Activated CD4-positive, alpha-beta T cell treated with anti-CD3 and anti-CD28 coated beads for 36 hours (primary cell): ENCODE results near the gene PALD1. TPM values are rescaled to one million over a fixed set of nuclear protein-coding genes. Genes with fewer than 3 reads are reported as not detected.

Source experiments
- ATAC-seq: fragments of 200-7000 bp; cut with Tn5 transposase; one replicate; pipeline ENCODE4 v1.10.0; 2021; ENCODE audit warnings: mild to moderate bottlenecking, moderate library complexity
- CTCF ChIA-PET: fragments of 350-600 bp; sonication (Branson Sonifier 250); formaldehyde crosslinking; loops from one replicate; lab custom pipeline; 2021; ENCODE audit warnings: antibody characterized with exemption; lab: Charles Lee
- POLR2A ChIA-PET: fragments of 350-600 bp; sonication (Branson Sonifier 250); formaldehyde crosslinking; loops from one replicate; lab custom pipeline; 2021; ENCODE audit warnings: antibody characterized with exemption, inconsistent platforms; lab: Charles Lee
- DNase-seq: peaks from one replicate; pipeline ENCODE4 v3.0.0-alpha.2; 2020
- H3K27ac Mint-ChIP-seq: one replicate; pipeline ENCODE4 v1.8.0; 2021; ENCODE audit warnings: mixed read lengths
- H3K27me3 Mint-ChIP-seq: one replicate; pipeline ENCODE4 v1.8.0; 2021; ENCODE audit warnings: mixed read lengths
- H3K36me3 Mint-ChIP-seq: one replicate; pipeline ENCODE4 v1.8.0; 2021; ENCODE audit warnings: low read depth, mixed read lengths
- H3K4me1 Mint-ChIP-seq: one replicate; pipeline ENCODE4 v1.8.0; 2021; ENCODE audit warnings: mixed read lengths
- H3K4me3 Mint-ChIP-seq: one replicate; pipeline ENCODE4 v1.8.0; 2021; ENCODE audit warnings: mild to moderate bottlenecking, moderate library complexity, mixed read lengths
- H3K9me3 Mint-ChIP-seq: one replicate; pipeline ENCODE4 v1.8.0; 2021; ENCODE audit warnings: low read depth, mixed read lengths
- intact Hi-C, 2 experiments: fragments of 100-400 bp; cut with DNase I in 1 of 2; cut with micrococcal nuclease in 1 of 2; formaldehyde crosslinking; loops; one replicate each; pipeline versions ENCODE4 v1.14.2 to v1.15.1; 2022 to 2024; cut with DNase I, micrococcal nuclease
- total RNA-seq, 2 experiments: library from RNA; stranded (reverse); gene quantifications; one replicate each; pipeline ENCODE4 v1.2.3, GENCODE V29; 2021

PALD1 gene
- total RNA-seq, 2 experiments from 2014 or later: 5.4 to 6.7 TPM

DNA sequence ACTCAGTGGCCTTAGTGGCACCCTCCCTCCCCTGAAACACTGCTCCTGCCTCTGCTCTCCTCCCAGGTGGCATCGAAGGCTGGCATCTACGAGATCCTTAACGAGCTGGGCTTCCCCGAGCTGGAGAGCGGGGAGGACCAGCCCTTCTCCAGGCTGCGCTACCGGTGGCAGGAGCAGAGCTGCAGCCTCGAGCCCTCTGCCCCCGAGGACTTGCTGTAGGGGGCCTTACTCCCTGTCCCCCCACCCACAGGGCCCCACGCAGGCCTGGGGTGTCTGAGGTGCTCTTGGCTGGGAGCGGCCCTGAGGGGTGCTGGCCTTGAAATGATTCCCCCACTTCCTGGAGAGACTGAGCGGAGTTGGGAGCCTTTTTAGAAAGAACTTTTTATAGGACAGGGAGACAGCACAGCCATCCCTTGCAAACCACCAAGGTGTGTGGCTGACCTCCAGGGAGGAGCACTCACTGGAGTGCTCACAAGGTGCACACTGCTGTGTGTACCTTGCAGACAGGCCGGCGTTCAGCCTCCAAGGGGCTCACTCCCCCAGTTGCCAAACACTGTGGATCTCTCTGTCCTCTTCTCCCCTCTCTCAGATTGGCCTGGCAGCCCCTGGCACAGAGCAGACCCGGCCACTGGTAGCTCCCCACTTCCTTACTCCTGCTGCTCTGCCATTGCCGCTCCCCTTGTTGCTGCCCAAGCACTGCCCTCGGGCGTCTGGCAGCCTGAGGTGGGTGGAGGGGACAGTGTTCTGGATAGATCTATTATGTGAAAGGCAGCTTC is 88.1 kb downstream of the PALD1 start:
- ChIA-PET POLR2A (interaction anchor here (0.6 kb wide), 1 partner anchor 1207 kb away, joined by 3 read pairs; the partner anchor contains the start of gene VSIR), CTCF (interaction anchor here (0.7 kb wide), 1 partner anchor 37 kb away, joined by 3 read pairs; no protein-coding TSS in a partner anchor)
- DNase-seq (no peak), ATAC-seq (no peak)
- H3K36me3 Mint-ChIP-seq: no peaks in the 10 kb centered on the region
- no peaks in the 10 kb centered on the region for H3K4me1 Mint-ChIP-seq
- H3K9me3 Mint-ChIP-seq: no peaks in the 10 kb centered on the region
- no peak overlapping the region for H3K4me3 Mint-ChIP-seq
- intact Hi-C loops: no loop called here
- H3K27me3 Mint-ChIP-seq: no peaks in the 10 kb centered on the region
- no peak overlapping the region for H3K27ac Mint-ChIP-seq

DNA sequence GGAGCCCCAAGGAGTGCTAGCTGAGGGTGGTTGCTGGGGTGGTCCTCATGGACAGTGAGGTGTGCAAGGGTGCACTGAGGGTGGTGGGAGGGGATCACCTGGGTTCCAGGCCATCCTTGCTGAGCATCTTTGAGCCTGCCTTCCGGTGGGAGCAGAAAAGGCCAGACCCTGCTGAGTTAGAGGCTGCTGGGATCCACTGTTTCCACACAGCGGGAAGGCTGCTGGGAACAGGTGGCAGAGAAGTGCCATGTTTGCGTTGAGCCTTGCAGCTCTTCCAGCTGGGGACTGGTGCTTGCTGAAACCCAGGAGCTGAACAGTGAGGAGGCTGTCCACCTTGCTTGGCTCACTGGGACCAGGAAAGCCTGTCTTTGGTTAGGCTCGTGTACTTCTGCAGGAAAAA is 89.0 kb downstream of the PALD1 start:
- no peak for ATAC-seq
- Mint-ChIP-seq H3K27me3 (no peaks in the 10 kb centered on the region), H3K9me3 (no peaks in the 10 kb centered on the region), H3K4me1 (no peaks in the 10 kb centered on the region), H3K27ac (no peak overlapping the region), H3K4me3 (no peak overlapping the region), H3K36me3 (no peaks in the 10 kb centered on the region)
- no peak for DNase-seq
- POLR2A ChIA-PET: interaction anchor here (0.6 kb wide), 1 partner anchor 1206 kb away, joined by 3 read pairs; the partner anchor contains the start of gene VSIR
- intact Hi-C loops: no loop called here
- CTCF ChIA-PET: no interaction called here

DNA sequence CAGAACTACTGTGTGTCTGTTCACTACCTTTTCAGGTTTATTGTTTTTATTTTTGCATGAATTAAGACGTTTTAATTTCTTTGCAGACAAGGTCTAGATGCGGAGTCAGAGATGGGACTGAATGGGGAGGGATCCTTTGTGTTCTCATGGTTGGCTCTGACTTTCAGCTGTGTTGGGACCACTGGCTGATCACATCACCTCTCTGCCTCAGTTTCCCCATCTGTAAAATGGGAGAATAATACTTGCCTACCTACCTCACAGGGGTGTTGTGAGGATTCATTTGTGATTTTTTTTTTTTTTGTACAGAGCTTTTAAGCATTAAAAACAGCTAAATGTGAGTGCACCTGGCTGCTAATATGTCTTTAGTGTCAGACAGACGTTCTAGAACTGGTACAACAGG is 89.5 kb downstream of the PALD1 start:
- no peaks in the 10 kb centered on the region for H3K27me3 Mint-ChIP-seq
- ChIA-PET CTCF (no interaction called here), POLR2A (no interaction called here)
- H3K27ac Mint-ChIP-seq: no peak overlapping the region
- DNase-seq: no peak
- no peaks in the 10 kb centered on the region for H3K36me3 Mint-ChIP-seq
- H3K4me1 Mint-ChIP-seq: no peaks in the 10 kb centered on the region
- ATAC-seq: no peak
- no peak overlapping the region for H3K4me3 Mint-ChIP-seq
- no peaks in the 10 kb centered on the region for H3K9me3 Mint-ChIP-seq
- intact Hi-C loops: no loop called here

DNA sequence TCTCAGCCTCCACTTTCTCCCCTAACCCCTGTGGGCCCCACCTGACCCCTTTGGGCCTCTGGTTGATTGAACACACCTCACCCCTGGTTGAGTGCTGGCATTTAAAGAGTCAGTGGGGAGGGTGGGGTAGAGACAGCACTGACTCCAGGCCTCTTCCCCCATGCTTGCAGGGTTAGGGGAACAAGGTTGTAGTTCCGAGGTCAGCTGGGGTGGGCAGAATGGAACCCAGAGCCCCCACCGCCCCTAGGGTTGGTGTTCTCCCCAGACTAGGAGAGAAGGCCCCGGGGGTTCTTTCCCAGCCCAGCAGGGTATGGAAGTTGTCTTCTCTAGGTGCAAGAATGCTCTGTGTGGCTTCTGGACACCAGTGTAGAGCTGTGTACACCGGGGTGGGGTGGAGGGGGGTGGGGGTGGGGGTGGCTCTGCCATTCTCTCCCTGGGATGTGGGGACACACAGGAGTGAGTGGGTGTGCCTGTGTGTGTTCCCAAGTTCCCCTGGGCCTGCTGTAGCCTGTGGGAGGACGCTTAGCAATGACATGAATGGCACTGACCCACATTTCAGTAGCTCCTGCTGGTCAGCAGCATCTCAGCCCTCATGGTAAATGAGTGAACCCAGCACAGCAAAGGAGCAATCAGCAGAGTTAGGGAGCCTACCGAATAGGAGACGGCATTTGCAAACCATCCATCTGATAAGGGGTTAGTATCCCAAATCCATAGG is 90.4 kb downstream of the PALD1 start:
- intact Hi-C loops: no loop called here
- Mint-ChIP-seq H3K27ac (no peak overlapping the region), H3K4me3 (no peak overlapping the region), H3K9me3 (no peaks in the 10 kb centered on the region), H3K27me3 (no peaks in the 10 kb centered on the region), H3K36me3 (no peaks in the 10 kb centered on the region), H3K4me1 (no peaks in the 10 kb centered on the region)
- no peak for ATAC-seq
- ChIA-PET POLR2A (no interaction called here), CTCF (no interaction called here)
- DNase-seq: no peak

DNA sequence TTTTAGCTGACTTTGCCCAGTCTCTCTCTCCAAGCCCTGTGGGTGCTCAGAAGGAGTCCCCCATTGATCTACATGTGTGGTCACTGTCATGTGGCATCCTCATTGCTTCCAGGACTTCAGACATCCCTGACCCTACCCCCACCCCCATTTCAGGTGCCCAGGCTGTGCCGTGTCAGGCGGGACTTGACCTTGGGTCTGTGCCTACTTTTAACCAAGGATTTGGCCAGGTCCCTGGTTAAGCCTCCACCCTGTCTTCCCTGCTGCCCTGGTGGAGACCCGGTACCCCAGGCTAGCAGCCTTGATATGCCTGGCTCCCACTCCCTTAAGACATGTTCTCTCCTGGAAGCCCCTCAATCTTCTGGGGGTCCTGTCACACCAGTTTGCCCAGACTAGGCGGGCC is 92.7 kb downstream of the PALD1 start:
- intact Hi-C loops: loop anchor here in 1 of 2 experiments (10.0 kb wide), 1 partner anchor 1994 kb away; no protein-coding TSS in a partner anchor
- Mint-ChIP-seq H3K4me1 (peaks cover 7% of the 10 kb centered on the region), H3K4me3 (no peak overlapping the region), H3K9me3 (no peaks in the 10 kb centered on the region), H3K27me3 (no peaks in the 10 kb centered on the region), H3K36me3 (no peaks in the 10 kb centered on the region), H3K27ac (no peak overlapping the region)
- CTCF ChIA-PET: no interaction called here
- ATAC-seq: no peak
- POLR2A ChIA-PET: no interaction called here
- DNase-seq: no peak

DNA sequence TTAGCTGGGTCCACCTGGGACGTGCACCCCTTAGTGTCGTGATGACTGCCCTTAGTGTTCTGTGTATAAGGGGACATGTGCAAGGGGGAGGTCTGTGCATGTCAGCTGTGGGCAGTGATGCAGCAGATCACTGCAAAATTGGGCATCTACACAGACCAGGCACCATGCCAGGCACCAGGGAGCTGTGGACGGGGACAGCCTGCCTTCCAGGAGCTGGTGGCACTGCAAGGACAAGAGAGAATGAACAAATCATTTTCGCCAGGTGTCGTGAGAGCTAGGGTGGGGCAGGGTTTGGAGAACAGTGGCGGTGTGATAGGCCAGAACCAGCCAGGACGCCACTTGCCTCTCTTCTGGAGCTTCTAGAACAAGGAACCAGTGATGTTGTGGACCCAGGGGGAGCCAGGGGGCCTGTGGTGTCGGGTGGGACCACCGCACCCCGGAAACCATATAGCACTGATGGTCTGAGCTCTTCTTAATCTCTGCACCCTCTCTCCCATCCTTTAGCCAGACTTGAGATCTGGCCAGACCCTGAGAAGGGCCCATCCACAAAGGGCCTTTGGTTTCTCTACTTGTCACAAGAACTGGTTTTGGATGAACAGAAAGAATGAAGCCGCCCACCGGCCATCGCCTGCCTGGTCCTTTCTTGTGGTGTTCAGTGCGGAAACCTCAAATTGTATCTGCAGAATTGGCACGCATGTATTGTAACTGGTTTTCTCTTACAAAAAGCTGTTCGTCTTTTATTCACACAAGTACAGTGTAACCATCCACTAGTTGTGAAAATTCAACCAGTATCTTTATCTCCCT is 93.3 kb downstream of the PALD1 start:
- no peak overlapping the region for H3K4me3 Mint-ChIP-seq
- H3K36me3 Mint-ChIP-seq: no peaks in the 10 kb centered on the region
- no peak overlapping the region for H3K27ac Mint-ChIP-seq
- no peak for DNase-seq
- H3K9me3 Mint-ChIP-seq: no peaks in the 10 kb centered on the region
- ATAC-seq: no peak
- CTCF ChIA-PET: no interaction called here
- H3K4me1 Mint-ChIP-seq: peaks cover 13% of the 10 kb centered on the region
- intact Hi-C loops: loop anchor here in 1 of 2 experiments (10.0 kb wide), 1 partner anchor 1993 kb away; no protein-coding TSS in a partner anchor
- POLR2A ChIA-PET: no interaction called here
- H3K27me3 Mint-ChIP-seq: no peaks in the 10 kb centered on the region

DNA sequence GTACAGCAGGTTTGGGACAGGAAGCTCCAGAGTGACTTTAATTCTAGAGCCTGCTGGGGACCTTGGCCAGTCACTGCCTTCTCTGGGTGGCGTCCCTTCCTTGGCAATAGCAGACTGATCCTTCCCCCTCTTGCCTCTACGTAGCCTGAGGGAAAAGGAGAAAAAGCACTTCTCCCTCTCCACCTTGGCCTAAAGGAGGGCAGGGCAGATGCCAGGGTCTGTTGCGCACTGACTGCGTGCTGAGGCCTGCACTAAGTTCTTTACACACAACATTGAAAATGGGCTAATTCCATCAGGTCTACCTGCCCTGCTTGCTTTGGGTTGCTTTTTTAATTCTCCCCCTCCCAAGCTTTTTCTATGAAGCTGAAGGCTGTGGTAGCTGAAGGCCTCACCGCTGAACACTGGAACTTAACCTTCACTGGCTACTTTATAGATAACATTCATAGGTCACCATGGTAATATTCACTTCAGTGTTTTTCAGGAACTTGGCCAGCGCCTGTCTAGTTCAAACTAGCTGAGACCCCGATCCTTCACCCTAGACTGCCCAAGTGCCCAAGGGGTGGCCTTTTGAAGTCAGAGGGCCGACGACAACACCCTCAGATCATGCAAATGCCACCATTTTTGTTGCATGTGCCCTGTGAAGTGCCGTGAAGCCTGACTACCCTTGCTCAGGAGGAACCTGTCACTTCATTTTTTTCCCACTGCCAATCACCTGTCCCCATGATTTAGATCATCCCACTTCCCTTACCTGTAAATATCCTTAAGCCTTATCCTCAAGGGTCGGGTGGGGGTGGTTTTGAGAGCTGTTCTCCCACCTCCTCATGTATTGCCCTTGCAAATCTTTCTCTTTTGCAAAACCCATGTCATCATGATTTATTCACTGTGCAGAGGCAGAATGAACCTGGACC is 95.3 kb downstream of the PALD1 start:
- no peak overlapping the region for H3K27ac Mint-ChIP-seq
- H3K27me3 Mint-ChIP-seq: no peaks in the 10 kb centered on the region
- ChIA-PET POLR2A (interaction anchor here (0.6 kb wide), 1 partner anchor 242 kb away, joined by 3 read pairs; no protein-coding TSS in a partner anchor), CTCF (interaction anchor here (1.1 kb wide), 1 partner anchor 24 kb away, joined by 3 read pairs; no protein-coding TSS in a partner anchor)
- ATAC-seq (no peak), DNase-seq (no peak)
- intact Hi-C loops: loop anchor here in 1 of 2 experiments (10.0 kb wide), 1 partner anchor 1991 kb away; no protein-coding TSS in a partner anchor
- no peaks in the 10 kb centered on the region for H3K36me3 Mint-ChIP-seq
- peaks cover 32% of the 10 kb centered on the region for H3K4me1 Mint-ChIP-seq
- no peak overlapping the region for H3K4me3 Mint-ChIP-seq
- H3K9me3 Mint-ChIP-seq: no peaks in the 10 kb centered on the region

DNA sequence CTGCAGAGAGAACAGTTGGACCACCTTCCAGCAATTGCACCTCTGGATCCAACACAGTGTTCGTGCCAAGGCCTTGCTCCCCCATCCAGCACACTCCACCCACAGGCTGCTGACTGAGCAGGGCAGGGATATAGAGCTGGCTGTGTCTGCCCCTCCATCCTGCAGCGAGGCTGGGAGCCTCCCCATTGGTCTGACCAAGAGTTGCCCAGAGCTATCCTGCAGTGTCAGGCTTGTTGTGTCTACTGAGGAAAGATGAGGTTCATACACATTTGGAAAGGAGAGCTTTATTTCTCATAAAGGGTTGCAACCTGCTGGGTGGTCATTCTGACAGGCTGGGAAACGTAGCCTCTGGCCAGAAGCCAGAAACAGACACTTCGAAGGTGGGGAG is 96.9 kb downstream of the PALD1 start:
- CTCF ChIA-PET: interaction anchor here (1.0 kb wide), 1 partner anchor 8 kb away, joined by 4 read pairs; no protein-coding TSS in a partner anchor
- intact Hi-C loops: loop anchor here (5.0 to 10.0 kb wide), 4 partner anchors 42 to 1989 kb away; partner anchors contain the start of genes EIF4EBP2 (in 1 of the 2) and SAR1A (in 1 of the 2)
- POLR2A ChIA-PET: no interaction called here
- H3K4me3 Mint-ChIP-seq: no peak overlapping the region
- H3K9me3 Mint-ChIP-seq: no peaks in the 10 kb centered on the region
- H3K36me3 Mint-ChIP-seq: no peaks in the 10 kb centered on the region
- peaks cover 44% of the 10 kb centered on the region for H3K4me1 Mint-ChIP-seq
- no peaks in the 10 kb centered on the region for H3K27me3 Mint-ChIP-seq
- DNase-seq (no peak), ATAC-seq (no peak)
- H3K27ac Mint-ChIP-seq: peak overlapping the region; percentile 9

DNA sequence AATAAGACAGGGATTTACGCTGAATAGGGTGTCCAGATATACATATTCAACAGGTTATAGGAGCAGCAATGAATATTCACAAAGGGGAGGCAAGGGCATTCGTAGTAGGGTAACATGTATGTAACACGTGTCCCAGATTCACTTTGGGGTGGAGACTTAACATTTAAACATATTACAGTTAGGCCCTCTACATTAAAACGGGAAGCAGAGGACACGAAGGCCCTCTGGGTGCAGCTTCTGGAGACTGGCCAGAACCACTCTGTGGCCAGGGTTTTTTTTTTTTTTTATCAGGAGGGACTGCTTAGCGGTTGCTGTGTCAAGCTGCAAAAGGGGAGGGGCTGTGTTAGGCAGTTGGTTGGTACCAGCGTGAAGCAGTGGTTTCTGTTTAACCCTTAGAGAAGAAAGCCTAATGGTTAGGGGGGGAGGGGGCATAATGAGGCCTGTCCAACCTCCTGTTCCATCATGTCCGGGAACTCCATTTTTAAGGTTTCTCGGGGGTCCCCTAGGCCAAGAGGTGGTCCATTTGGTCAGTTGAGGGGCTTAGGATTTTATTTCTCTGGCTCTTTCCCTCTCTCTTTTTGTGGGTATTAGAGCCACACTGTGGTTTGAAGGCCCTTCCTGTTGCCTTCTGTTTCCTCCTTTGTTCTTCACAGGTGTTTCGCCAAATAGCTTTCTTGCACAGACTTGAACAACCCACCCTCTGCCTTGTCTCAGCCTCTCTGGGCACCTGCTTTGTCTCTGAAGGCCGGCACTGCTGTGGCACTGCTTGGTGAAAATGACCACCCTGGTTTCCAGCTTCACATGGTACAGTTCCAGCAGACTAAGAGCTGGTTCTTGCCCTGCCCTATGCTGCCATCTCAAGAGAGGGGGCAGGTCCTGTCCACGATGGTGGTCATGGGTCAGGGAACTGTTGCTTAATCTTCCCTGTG is 97.6 kb downstream of the PALD1 start:
- no peaks in the 10 kb centered on the region for H3K9me3 Mint-ChIP-seq
- POLR2A ChIA-PET: no interaction called here
- H3K27ac Mint-ChIP-seq: peak overlapping the region; percentile 40
- CTCF ChIA-PET: interaction anchor here (0.5 to 1.0 kb wide), 6 partner anchors 8 to 808 kb away, joined by 3 to 5 read pairs (median 4); no protein-coding TSS in a partner anchor
- no peaks in the 10 kb centered on the region for H3K36me3 Mint-ChIP-seq
- peaks cover 44% of the 10 kb centered on the region for H3K4me1 Mint-ChIP-seq
- no peak overlapping the region for H3K4me3 Mint-ChIP-seq
- H3K27me3 Mint-ChIP-seq: no peaks in the 10 kb centered on the region
- ATAC-seq (peak; percentile 10), DNase-seq (peak; percentile 46)
- intact Hi-C loops: loop anchor here (1.0 to 10.0 kb wide), 5 partner anchors 17 to 1989 kb away; partner anchors contain the start of genes EIF4EBP2 (in 1 of the 2) and SAR1A (in 1 of the 2)
